Karpas-422 (cell line): ENCODE measurements around the gene MKI67. TPM values are rescaled to one million over a fixed set of nuclear protein-coding genes. Genes with fewer than 3 reads are reported as not detected.
A peak's percentile ranks its signal among the peaks of the same experiment; 100 is the strongest.

Experiments used
- DNase-seq: peaks from one replicate; pipeline ENCODE4 v3.0.0-alpha.2; 2015
- H2AFZ ChIP-seq: fragments of 200-600 bp; sonication (generic); 2 replicates; pipeline ENCODE4 v1.6.1; 2014; ENCODE audit warnings: antibody characterized with exemption, low read length, mixed read lengths
- H3K27ac ChIP-seq: fragments of 200-600 bp; sonication (generic); 2 replicates; pipeline ENCODE4 v1.5.1; 2014; ENCODE audit warnings: mild to moderate bottlenecking, low read length, moderate library complexity
- H3K27me3 ChIP-seq: fragments of 200-600 bp; sonication (generic); 2 replicates; pipeline ENCODE4 v1.6.1; 2014; ENCODE audit warnings: low read length, mixed read lengths
- H3K36me3 ChIP-seq: fragments of 200-600 bp; sonication (generic); 2 replicates; pipeline ENCODE4 v1.6.1; 2014; ENCODE audit warnings: low read length, mixed read lengths; ENCODE audit not compliant: insufficient read depth
- H3K4me1 ChIP-seq: fragments of 200-600 bp; sonication (generic); 2 replicates; pipeline ENCODE4 v1.6.1; 2014; ENCODE audit warnings: mild to moderate bottlenecking, low read length, mixed read lengths
- H3K4me2 ChIP-seq: fragments of 200-600 bp; sonication (generic); 2 replicates; pipeline ENCODE4 v1.6.1; 2014; ENCODE audit warnings: low read length, low read depth, mild to moderate bottlenecking; ENCODE audit not compliant: poor library complexity, severe bottlenecking
- H3K4me3 ChIP-seq: fragments of 200-600 bp; sonication (generic); 2 replicates; pipeline ENCODE4 v1.5.1; 2014; ENCODE audit warnings: mild to moderate bottlenecking, antibody characterized with exemption, low read length, mixed read lengths
- H3K79me2 ChIP-seq: fragments of 200-600 bp; sonication (generic); 2 replicates; pipeline ENCODE4 v1.6.1; 2014; ENCODE audit warnings: mild to moderate bottlenecking, low read length, mixed read lengths
- H3K9ac ChIP-seq: fragments of 200-600 bp; sonication (generic); 2 replicates; pipeline ENCODE4 v1.6.0; 2014; ENCODE audit warnings: low read length
- H3K9me2 ChIP-seq: fragments of 200-600 bp; sonication (generic), shearing (Covaris generic); replicated peaks from 2 replicates; pipeline ENCODE4 v1.6.0; 2014; ENCODE audit warnings: mild to moderate bottlenecking, low read length, moderate library complexity; ENCODE audit not compliant: insufficient read depth
- H3K9me3 ChIP-seq: fragments of 300-700, 200-600 bp; sonication (generic); 2 replicates; pipeline ENCODE4 v1.6.1; 2014; ENCODE audit warnings: low read length, mixed read lengths
- H4K20me1 ChIP-seq: fragments of 200-600 bp; sonication (generic); 2 replicates; pipeline ENCODE4 v1.6.1; 2014; ENCODE audit warnings: mild to moderate bottlenecking, antibody characterized with exemption, low read length, low read depth; ENCODE audit not compliant: insufficient read depth
- total RNA-seq: library from RNA; depleted of rRNA; stranded (reverse); fragments of >200 nt; shearing (Covaris generic); gene quantifications from 2 replicates; pipeline ENCODE4 v1.2.3, GENCODE V29; 2014; ENCODE audit warnings: low replicate concordance

Gene MKI67
- total RNA-seq, 1 experiment from 2014 or later, result 23.7 TPM

DNA sequence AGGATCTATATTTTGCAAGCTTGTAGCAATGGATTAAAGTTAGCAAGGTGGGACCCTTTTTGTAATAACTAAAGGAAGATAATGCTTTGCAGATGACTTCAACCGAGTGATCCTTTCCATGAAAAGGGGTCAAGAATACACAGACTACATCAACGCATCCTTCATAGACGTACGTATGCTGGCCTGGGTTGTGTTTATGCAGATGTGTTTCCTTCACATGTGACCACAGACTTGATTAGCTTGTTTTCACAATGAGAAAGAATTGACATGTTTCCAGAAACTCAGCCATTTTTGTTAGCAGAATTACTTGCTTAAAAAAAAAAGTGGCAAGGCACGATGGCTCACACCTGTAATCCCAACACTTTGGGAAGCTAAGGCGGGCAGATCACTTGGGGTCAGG, 54.2 kb downstream of the MKI67 start:
- no peak for DNase-seq
- Histone ChIP-seq H2AFZ (no peak overlapping the region), H3K9me3 (no peaks in the 10 kb centered on the region), H3K27me3 (no peaks in the 10 kb centered on the region), H3K4me2 (no peak overlapping the region), H3K79me2 (no peaks in the 10 kb centered on the region), H3K9me2 (no peaks in the 10 kb centered on the region), H3K9ac (no peak overlapping the region), H3K4me3 (no peak overlapping the region), H3K36me3 (peaks cover 15% of the 10 kb centered on the region), H3K27ac (no peak overlapping the region), H3K4me1 (peaks cover 9% of the 10 kb centered on the region), H4K20me1 (no peaks in the 10 kb centered on the region)

DNA sequence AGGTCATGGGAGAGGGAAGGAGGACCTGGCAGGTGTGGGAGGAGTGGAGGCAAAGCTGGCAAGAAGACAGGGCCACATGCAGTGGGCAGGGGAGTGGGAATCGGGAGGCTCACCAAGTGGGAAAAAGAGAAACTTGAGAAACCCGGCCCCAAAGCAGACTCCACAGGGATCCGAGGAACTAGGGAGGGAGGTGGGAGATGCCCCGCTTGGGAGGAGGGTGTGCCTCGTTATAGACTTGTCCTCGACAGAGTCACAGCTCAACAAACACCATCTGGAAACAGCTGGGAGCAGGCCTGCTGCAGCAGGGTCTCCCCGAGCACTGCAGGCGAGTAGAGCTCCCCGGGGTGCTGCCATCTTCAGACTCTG, 54.8 kb downstream of the MKI67 start:
- Histone ChIP-seq H3K9ac (no peak overlapping the region), H3K36me3 (peaks cover 18% of the 10 kb centered on the region), H4K20me1 (no peaks in the 10 kb centered on the region)

DNA sequence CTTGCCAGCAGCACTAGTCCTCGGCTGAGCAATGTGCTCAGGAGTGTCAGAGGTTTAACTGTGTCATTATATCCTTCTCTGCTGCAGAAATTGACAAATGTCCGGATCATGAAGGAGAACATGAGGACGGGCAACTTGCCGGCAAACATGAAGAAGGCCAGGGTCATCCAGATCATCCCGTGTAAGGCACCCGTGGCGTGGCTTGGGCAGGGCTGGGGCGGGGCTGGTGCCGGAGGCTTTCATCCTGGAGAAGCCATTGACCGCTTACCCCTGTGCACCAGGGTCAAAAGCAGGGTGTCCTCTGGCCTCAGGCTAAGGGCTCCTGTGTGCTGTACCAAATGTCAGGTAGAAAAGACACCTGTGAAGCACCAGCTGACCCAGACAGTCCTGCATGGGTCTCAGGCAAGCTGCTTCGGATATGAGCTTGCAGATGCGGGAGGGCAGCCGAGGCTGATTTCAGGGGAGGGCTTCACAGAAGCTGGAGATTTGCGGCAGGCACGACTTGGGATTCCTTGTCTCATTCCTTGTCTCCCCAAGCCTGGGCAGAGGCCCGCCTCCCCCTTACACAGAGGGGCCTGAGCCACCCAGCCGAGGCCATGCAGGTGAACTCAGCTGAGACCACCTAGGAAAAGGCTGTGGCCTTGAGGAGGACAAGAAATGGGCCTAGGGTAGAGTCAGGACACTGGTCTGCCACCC, 55.4 kb downstream of the MKI67 start:
- peaks cover 18% of the 10 kb centered on the region for H3K36me3 ChIP-seq
- no peak overlapping the region for H3K27ac ChIP-seq
- H3K9ac ChIP-seq, result no peak overlapping the region
- H3K4me1 ChIP-seq, result peaks cover 18% of the 10 kb centered on the region
- no peak overlapping the region for H3K4me2 ChIP-seq
- H2AFZ ChIP-seq, result no peak overlapping the region
- H4K20me1 ChIP-seq, result no peaks in the 10 kb centered on the region
- no peaks in the 10 kb centered on the region for H3K27me3 ChIP-seq
- DNase-seq, result no peak
- H3K9me3 ChIP-seq, result no peaks in the 10 kb centered on the region
- H3K9me2 ChIP-seq, result no peaks in the 10 kb centered on the region
- no peaks in the 10 kb centered on the region for H3K79me2 ChIP-seq
- no peak overlapping the region for H3K4me3 ChIP-seq

More for the DNA sequence above, 54.8 kb downstream of the MKI67 start:
- H3K4me3 ChIP-seq, result no peak overlapping the region
- no peak for DNase-seq
- H3K9me2 ChIP-seq, result no peaks in the 10 kb centered on the region
- H2AFZ ChIP-seq, result no peak overlapping the region
- H3K79me2 ChIP-seq, result no peaks in the 10 kb centered on the region
- no peaks in the 10 kb centered on the region for H3K9me3 ChIP-seq
- no peak overlapping the region for H3K27ac ChIP-seq
- no peaks in the 10 kb centered on the region for H3K27me3 ChIP-seq
- peaks cover 13% of the 10 kb centered on the region for H3K4me1 ChIP-seq
- no peak overlapping the region for H3K4me2 ChIP-seq

DNA sequence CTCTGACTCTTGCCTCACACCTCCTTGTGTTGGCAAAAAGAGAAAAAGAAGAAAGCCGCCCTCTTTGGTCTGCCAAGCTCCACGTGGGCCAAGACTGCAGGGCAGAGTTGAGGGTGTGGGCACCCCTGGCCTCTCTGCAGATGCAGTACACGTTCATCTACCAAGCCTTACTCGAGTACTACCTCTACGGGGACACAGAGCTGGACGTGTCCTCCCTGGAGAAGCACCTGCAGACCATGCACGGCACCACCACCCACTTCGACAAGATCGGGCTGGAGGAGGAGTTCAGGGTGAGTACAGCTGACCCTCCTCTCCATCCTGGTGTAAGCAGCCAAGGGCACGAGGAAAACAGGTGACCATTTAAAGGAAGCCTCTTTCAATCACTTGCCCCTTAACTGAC, 56.1 kb downstream of the MKI67 start:
- Histone ChIP-seq H3K9ac (no peak overlapping the region), H3K4me3 (no peak overlapping the region), H2AFZ (no peak overlapping the region), H3K9me2 (no peaks in the 10 kb centered on the region), H3K36me3 (peaks cover 18% of the 10 kb centered on the region), H3K79me2 (no peaks in the 10 kb centered on the region), H3K4me1 (peaks cover 25% of the 10 kb centered on the region), H3K9me3 (no peaks in the 10 kb centered on the region), H4K20me1 (no peaks in the 10 kb centered on the region), H3K27ac (no peak overlapping the region), H3K4me2 (no peak overlapping the region), H3K27me3 (no peaks in the 10 kb centered on the region)
- no peak for DNase-seq

DNA sequence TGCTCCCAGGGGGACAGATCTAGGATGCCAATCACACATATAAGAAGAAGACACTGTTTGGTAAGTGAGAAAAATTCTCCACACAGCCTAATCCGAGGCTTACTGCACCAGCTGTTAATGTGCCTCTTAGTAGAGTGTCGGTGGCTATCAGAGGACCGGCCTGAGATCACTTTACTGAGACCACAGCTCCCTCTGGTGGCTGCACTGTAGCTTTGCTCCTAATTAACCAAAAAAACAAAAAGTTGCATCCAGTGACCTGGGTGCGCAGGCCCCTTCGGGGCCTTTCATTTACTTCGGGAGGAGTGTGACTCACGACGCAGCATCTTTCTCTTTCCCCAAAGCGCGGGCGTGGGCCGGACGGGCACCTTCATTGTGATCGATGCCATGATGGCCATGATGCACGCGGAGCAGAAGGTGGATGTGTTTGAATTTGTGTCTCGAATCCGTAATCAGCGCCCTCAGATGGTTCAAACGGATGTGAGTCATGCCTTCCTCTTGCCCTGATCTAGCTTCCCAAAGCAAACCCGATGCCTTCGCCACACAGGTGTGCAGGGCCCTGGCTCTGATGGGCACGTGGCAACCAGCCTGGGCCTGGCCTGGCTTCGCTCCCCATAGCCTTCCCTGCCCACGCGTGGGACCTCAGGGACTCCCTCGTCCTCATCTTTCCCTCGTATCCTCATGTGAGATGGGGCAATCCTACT, 56.7 kb downstream of the MKI67 start:
- H3K4me3 ChIP-seq, result no peak overlapping the region
- H3K36me3 ChIP-seq, result peaks cover 18% of the 10 kb centered on the region
- H3K27me3 ChIP-seq, result no peaks in the 10 kb centered on the region
- H3K9ac ChIP-seq, result no peak overlapping the region
- no peaks in the 10 kb centered on the region for H3K79me2 ChIP-seq
- no peaks in the 10 kb centered on the region for H3K9me3 ChIP-seq
- H3K27ac ChIP-seq, result no peak overlapping the region
- H3K4me1 ChIP-seq, result peaks cover 32% of the 10 kb centered on the region
- no peak overlapping the region for H3K4me2 ChIP-seq
- no peak overlapping the region for H2AFZ ChIP-seq
- H4K20me1 ChIP-seq, result no peaks in the 10 kb centered on the region
- peak; percentile 89 for DNase-seq
- no peaks in the 10 kb centered on the region for H3K9me2 ChIP-seq

DNA sequence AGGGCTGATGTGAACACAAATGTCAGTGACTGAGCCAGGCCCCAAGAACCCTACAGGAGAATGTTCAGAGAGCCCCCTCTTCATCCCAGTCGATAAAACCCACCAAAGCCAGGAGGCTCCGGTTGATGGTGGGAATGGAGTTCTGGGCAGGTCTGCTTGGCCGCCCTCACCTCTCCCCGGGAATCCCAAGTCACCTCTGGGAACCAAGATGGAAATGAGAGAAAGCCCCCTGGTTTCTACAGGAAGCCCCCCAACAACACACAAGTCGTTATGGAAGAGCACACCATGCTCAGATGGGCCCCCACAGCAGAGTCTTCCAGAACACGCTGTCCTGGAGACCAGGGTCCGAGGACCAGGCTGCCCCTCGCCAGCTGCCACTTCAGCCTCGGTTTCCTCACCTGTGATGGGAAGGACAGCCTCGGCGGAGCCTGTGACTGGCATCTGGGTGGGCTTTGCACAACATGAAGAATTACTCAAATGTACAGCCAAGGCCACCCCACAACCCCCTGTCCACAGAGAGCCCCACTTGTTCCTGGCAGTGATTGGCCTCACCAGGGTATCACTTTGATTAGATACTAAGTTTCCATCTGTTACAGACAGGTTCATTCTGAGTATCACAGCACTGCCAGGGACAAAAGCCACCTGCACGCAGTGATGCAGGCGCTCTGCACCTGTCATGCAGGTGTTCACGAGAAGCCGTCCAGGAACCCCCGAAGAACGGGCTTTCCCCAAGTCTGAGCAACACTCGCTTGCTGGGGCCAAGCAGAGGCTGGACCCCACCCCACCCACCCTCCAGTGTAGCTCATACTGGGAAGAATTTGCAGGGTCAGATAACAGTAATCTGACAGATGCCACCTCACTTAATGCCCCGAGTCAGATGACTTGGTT, 57.6 kb downstream of the MKI67 start:
- no peak overlapping the region for H2AFZ ChIP-seq
- H3K4me3 ChIP-seq, result no peak overlapping the region
- no peak for DNase-seq
- no peaks in the 10 kb centered on the region for H3K9me3 ChIP-seq
- H3K36me3 ChIP-seq, result peaks cover 15% of the 10 kb centered on the region
- H3K27me3 ChIP-seq, result no peaks in the 10 kb centered on the region
- no peaks in the 10 kb centered on the region for H3K79me2 ChIP-seq
- H3K27ac ChIP-seq, result peak overlapping the region; percentile 55; the same call in 1 of the 2 replicates
- no peaks in the 10 kb centered on the region for H4K20me1 ChIP-seq
- H3K4me1 ChIP-seq, result peaks cover 40% of the 10 kb centered on the region
- H3K4me2 ChIP-seq, result no peak overlapping the region
- H3K9me2 ChIP-seq, result no peaks in the 10 kb centered on the region
- no peak overlapping the region for H3K9ac ChIP-seq

DNA sequence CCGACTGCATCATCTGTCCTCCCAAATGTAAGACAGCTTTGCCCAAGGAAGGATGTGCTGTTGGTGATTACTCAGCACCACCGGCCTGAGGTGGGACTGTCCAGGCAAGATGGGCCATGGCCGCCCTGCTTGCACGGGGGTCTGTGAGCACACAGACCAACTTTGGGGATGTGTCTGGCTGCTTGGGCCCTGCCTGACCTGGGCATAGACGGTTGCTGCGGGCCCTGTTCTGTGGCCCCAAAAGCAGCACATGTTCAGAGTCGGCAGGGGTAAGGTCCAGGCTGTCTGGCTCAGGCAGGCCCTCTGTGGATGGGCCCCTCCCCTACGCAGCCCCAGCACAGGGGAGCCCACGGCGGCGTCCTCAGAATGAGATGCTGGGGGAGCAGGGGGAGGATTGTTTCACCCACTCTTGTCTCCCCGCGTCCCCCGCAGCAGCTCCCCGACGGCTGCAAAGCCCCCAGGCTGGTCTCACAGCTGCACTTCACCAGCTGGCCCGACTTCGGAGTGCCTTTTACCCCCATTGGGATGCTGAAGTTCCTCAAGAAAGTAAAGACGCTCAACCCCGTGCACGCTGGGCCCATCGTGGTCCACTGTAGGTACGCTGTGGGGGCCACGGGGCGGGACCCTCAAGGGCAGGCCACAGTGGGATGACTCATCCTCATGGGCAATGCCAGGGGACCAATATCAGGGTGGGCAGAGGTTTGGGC, 58.4 kb downstream of the MKI67 start:
- Histone ChIP-seq H3K27ac (0 out of 2 replicates have a peak overlapping the region, but pooled peaks have one; percentile 55), H3K9me2 (no peaks in the 10 kb centered on the region), H3K4me1 (peaks cover 48% of the 10 kb centered on the region), H4K20me1 (no peaks in the 10 kb centered on the region), H3K79me2 (no peaks in the 10 kb centered on the region), H2AFZ (no peak overlapping the region), H3K9me3 (no peaks in the 10 kb centered on the region), H3K36me3 (peaks cover 13% of the 10 kb centered on the region), H3K27me3 (no peaks in the 10 kb centered on the region), H3K4me2 (no peak overlapping the region), H3K9ac (no peak overlapping the region), H3K4me3 (no peak overlapping the region)
- no peak for DNase-seq
